PC-9 (cell line): ENCODE measurements around the gene FHDC1. TPM values are rescaled to one million over a fixed set of nuclear protein-coding genes. Genes with fewer than 3 reads are reported as not detected.

Experiments
- BruUV-seq: library from RNA; stranded (reverse); fragments of 400-500 nt; replicated peaks from 2 replicates; lab custom pipeline; 2021; lab: Mats Ljungman, UMichigan
- CTCF ChIA-PET: fragments of 300-600 bp; sonication (Branson Sonifier 250); formaldehyde crosslinking; loops from one replicate; lab custom pipeline; 2022; ENCODE audit warnings: antibody characterized with exemption; lab: Charles Lee
- POLR2A ChIA-PET: fragments of 300-600 bp; sonication (Branson Sonifier 250); formaldehyde crosslinking; loops from one replicate; lab custom pipeline; 2022; ENCODE audit warnings: antibody characterized with exemption; ENCODE audit not compliant: unreplicated experiment; lab: Charles Lee
- DNase-seq, 2 experiments: peaks; one replicate each; pipeline versions ENCODE4 v3.0.0 to v3.0.0-alpha.2; 2015 to 2022; ENCODE audit warnings: mixed read lengths in 1 of 2
- H2AFZ ChIP-seq: fragments of 200-600 bp; sonication (generic); 2 replicates; pipeline ENCODE4 v1.8.1; 2017; ENCODE audit warnings: antibody characterized with exemption
- H3F3A ChIP-seq: fragments of 200-600 bp; sonication (generic); 2 replicates; pipeline ENCODE4 v1.8.1; 2017; ENCODE audit warnings: antibody characterized with exemption, mild to moderate bottlenecking, low read depth; ENCODE audit not compliant: insufficient read depth
- H3K27ac ChIP-seq: fragments of 200-600 bp; sonication (generic); 2 replicates; pipeline ENCODE4 v1.6.1; 2016; ENCODE audit warnings: mixed run types
- H3K27me3 ChIP-seq: fragments of 200-600 bp; sonication (generic); 2 replicates; pipeline ENCODE4 v1.6.1; 2016; ENCODE audit warnings: low read depth, mixed run types; ENCODE audit not compliant: insufficient read depth
- H3K36me3 ChIP-seq: fragments of 200-600 bp; sonication (generic); 2 replicates; pipeline ENCODE4 v1.6.1; 2016; ENCODE audit warnings: low read depth, mixed run types
- H3K4me1 ChIP-seq: fragments of 200-600 bp; sonication (generic); replicated peaks from 2 replicates; pipeline ENCODE4 v1.6.1; 2016; ENCODE audit warnings: mixed run types; ENCODE audit not compliant: insufficient read depth
- H3K4me2 ChIP-seq: fragments of 200-600 bp; sonication (generic); 2 replicates; pipeline ENCODE4 v1.6.1; 2017; ENCODE audit warnings: mixed run types
- H3K4me3 ChIP-seq: fragments of 200-600 bp; sonication (generic); 2 replicates; pipeline ENCODE4 v1.6.1; 2016; ENCODE audit warnings: mixed run types
- H3K79me2 ChIP-seq: fragments of 200-600 bp; sonication (generic); 2 replicates; pipeline ENCODE4 v1.6.1; 2017; ENCODE audit warnings: low read depth, mixed run types
- H3K9me2 ChIP-seq: fragments of 200-600 bp; sonication (generic); 2 replicates; pipeline ENCODE4 v1.8.1; 2017; ENCODE audit warnings: mild to moderate bottlenecking; ENCODE audit not compliant: insufficient read depth
- H3K9me3 ChIP-seq: fragments of 200-600 bp; sonication (generic); 2 replicates; pipeline ENCODE4 v1.8.1; 2016; ENCODE audit warnings: low read depth; ENCODE audit not compliant: insufficient read depth
- H4K20me1 ChIP-seq: fragments of 200-600 bp; sonication (generic); 2 replicates; pipeline ENCODE4 v1.8.1; 2017; ENCODE audit not compliant: insufficient read depth
- EZH2 ChIP-seq: fragments of 200-600 bp; sonication (generic); IDR thresholded peaks from 2 replicates; pipeline ENCODE4 v1.8.0; 2017; ENCODE audit warnings: antibody characterized with exemption, low read depth
- intact Hi-C: fragments of 100-400 bp; cut with micrococcal nuclease; formaldehyde crosslinking; loops from one replicate; pipeline ENCODE4 v1.10.0; 2022; ENCODE audit not compliant: unreplicated experiment
- total RNA-seq: library from RNA; stranded (reverse); gene quantifications from 2 replicates; pipeline ENCODE4 v1.2.3, GENCODE V29; 2021
- TF ChIP-seq, protein P1 (sequence below): fragments of 200-600 bp; sonication (generic); conservative IDR thresholded peaks from 2 replicates; pipeline ENCODE4 v1.6.1; 2017; ENCODE audit warnings: mixed run types, antibody characterized with exemption, mild to moderate bottlenecking, moderate library complexity

FHDC1 gene
- total RNA-seq, 1 experiment from 2014 or later, result 17.4 TPM

GRCh38 chr4:153018684-153019083, 82.6 kb downstream of the FHDC1 start:
- no peaks in the 10 kb centered on the region for H3K9me2 ChIP-seq
- intact Hi-C loops, result no loop called here
- no TSS peak for BruUV-seq
- no peaks in the 10 kb centered on the region for H3K36me3 ChIP-seq
- no peaks in the 10 kb centered on the region for H3K79me2 ChIP-seq
- no peak overlapping the region for H3K27ac ChIP-seq
- H3F3A ChIP-seq, result no peaks in the 10 kb centered on the region
- DNase-seq, result no peak
- H4K20me1 ChIP-seq, result no peaks in the 10 kb centered on the region
- POLR2A ChIA-PET, result no interaction called here
- CTCF ChIA-PET, result no interaction called here
- TF ChIP-seq, protein P1, sequence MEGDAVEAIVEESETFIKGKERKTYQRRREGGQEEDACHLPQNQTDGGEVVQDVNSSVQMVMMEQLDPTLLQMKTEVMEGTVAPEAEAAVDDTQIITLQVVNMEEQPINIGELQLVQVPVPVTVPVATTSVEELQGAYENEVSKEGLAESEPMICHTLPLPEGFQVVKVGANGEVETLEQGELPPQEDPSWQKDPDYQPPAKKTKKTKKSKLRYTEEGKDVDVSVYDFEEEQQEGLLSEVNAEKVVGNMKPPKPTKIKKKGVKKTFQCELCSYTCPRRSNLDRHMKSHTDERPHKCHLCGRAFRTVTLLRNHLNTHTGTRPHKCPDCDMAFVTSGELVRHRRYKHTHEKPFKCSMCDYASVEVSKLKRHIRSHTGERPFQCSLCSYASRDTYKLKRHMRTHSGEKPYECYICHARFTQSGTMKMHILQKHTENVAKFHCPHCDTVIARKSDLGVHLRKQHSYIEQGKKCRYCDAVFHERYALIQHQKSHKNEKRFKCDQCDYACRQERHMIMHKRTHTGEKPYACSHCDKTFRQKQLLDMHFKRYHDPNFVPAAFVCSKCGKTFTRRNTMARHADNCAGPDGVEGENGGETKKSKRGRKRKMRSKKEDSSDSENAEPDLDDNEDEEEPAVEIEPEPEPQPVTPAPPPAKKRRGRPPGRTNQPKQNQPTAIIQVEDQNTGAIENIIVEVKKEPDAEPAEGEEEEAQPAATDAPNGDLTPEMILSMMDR, result no peak
- no peak for TF ChIP-seq EZH2
- H3K4me1 ChIP-seq, result no peaks in the 10 kb centered on the region
- no peak overlapping the region for H2AFZ ChIP-seq
- H3K4me2 ChIP-seq, result no peak overlapping the region
- H3K27me3 ChIP-seq, result no peaks in the 10 kb centered on the region
- H3K9me3 ChIP-seq, result no peaks in the 10 kb centered on the region
- H3K4me3 ChIP-seq, result no peak overlapping the region

DNA sequence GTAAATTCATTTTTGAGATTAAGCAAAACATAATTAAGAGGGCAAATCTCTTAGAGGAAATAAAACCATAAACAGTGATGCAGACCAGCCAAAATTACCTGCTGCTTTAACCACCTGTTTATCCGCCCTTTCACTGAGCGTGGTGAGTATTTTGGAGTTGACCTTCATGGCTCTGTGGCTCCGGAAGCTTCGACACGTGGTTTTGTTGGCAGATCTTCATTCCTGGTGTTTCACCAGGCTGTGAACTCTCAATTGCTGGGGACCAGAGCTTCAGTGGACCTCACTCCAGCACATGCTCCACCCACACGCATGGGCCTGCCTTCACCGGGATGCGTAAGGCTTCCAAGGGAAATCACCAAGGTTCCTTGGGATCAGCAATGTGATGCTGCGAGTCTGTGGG, 83.8 kb downstream of the FHDC1 start:
- H3K4me2 ChIP-seq, result no peak overlapping the region
- no peaks in the 10 kb centered on the region for H3F3A ChIP-seq
- no peak for TF ChIP-seq EZH2
- TF ChIP-seq, protein P1, result no peak
- no peaks in the 10 kb centered on the region for H3K36me3 ChIP-seq
- CTCF ChIA-PET, result no interaction called here
- no TSS peak for BruUV-seq
- POLR2A ChIA-PET, result no interaction called here
- no peak overlapping the region for H3K4me3 ChIP-seq
- H3K9me3 ChIP-seq, result no peaks in the 10 kb centered on the region
- no peaks in the 10 kb centered on the region for H3K79me2 ChIP-seq
- no peak overlapping the region for H3K27ac ChIP-seq
- no peaks in the 10 kb centered on the region for H3K27me3 ChIP-seq
- H4K20me1 ChIP-seq, result no peaks in the 10 kb centered on the region
- H3K4me1 ChIP-seq, result no peaks in the 10 kb centered on the region
- H2AFZ ChIP-seq, result no peak overlapping the region
- intact Hi-C loops, result no loop called here
- no peak for DNase-seq
- no peaks in the 10 kb centered on the region for H3K9me2 ChIP-seq

DNA sequence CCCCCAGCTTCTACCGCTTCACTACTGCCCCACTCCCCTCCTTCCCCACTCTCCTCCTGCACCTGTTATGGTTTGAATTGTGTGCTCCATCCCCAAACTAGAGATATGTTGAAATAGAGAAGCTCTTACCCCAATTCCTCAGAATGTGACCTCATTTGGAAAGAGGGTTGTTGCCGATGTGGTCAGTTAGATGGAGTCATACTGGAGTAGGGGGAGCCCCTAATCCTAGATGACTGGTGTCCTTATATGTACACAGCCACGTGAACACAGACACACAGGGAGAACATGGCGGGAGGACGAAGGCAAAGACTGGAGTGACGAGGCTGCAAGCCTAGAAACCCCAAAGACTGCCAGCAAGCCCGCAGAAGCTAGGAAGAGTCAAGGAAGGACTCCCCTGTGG, 84.3 kb downstream of the FHDC1 start:
- CTCF ChIA-PET, result no interaction called here
- intact Hi-C loops, result no loop called here

More for the DNA sequence above, 84.3 kb downstream of the FHDC1 start:
- BruUV-seq, result no TSS peak
- H3K9me2 ChIP-seq, result no peaks in the 10 kb centered on the region
- no peaks in the 10 kb centered on the region for H3K27me3 ChIP-seq
- H3K4me2 ChIP-seq, result no peak overlapping the region
- no peaks in the 10 kb centered on the region for H3K36me3 ChIP-seq
- H3K9me3 ChIP-seq, result no peaks in the 10 kb centered on the region
- TF ChIP-seq, protein P1, result no peak
- TF ChIP-seq EZH2, result no peak
- no peak for DNase-seq
- H3K27ac ChIP-seq, result no peak overlapping the region
- no peaks in the 10 kb centered on the region for H3F3A ChIP-seq
- POLR2A ChIA-PET, result no interaction called here
- H4K20me1 ChIP-seq, result no peaks in the 10 kb centered on the region
- no peaks in the 10 kb centered on the region for H3K79me2 ChIP-seq
- no peak overlapping the region for H2AFZ ChIP-seq
- H3K4me3 ChIP-seq, result no peak overlapping the region
- no peaks in the 10 kb centered on the region for H3K4me1 ChIP-seq
